Esophagus (tissue), 2 donors: ENCODE data around the gene LRRC4C. TPM values are rescaled to one million over a fixed set of nuclear protein-coding genes. Genes with fewer than 3 reads are reported as not detected.

Source experiments
- H3K27ac ChIP-seq, 2 donors: one replicate each; pipeline ENCODE4 v1.5.1; 2013; ENCODE audit warnings: low read depth in 2 of 2, mild to moderate bottlenecking in 2 of 2, inconsistent platforms in 1 of 2, low read length in 1 of 2, moderate library complexity in 1 of 2
- H3K27me3 ChIP-seq, 2 donors: one replicate each; pipeline ENCODE4 v1.6.1; 2013; ENCODE audit warnings: low read length in 2 of 2, control low read depth in 1 of 2, mild to moderate bottlenecking in 1 of 2; ENCODE audit not compliant: insufficient read depth in 2 of 2, control insufficient read depth in 1 of 2
- H3K36me3 ChIP-seq, 2 donors: one replicate each; pipeline ENCODE4 v1.6.1; 2013; ENCODE audit warnings: low read length in 1 of 2; ENCODE audit not compliant: control insufficient read depth in 2 of 2, insufficient read depth in 2 of 2
- H3K4me1 ChIP-seq, 2 donors: one replicate each; pipeline ENCODE4 v1.6.1; 2013; ENCODE audit warnings: low read length in 1 of 2; ENCODE audit not compliant: control insufficient read depth in 2 of 2, insufficient read depth in 2 of 2
- H3K4me3 ChIP-seq, 2 donors: one replicate each; pipeline ENCODE4 v1.5.1; 2013; ENCODE audit warnings: low read length in 2 of 2, mild to moderate bottlenecking in 2 of 2, low read depth in 1 of 2, moderate library complexity in 1 of 2
- H3K9me3 ChIP-seq, 2 donors: one replicate each; pipeline ENCODE4 v1.6.1; 2013; ENCODE audit warnings: mild to moderate bottlenecking in 2 of 2, low read depth in 1 of 2, low read length in 1 of 2, moderate library complexity in 1 of 2; ENCODE audit not compliant: control insufficient read depth in 2 of 2, insufficient read depth in 1 of 2
- WGBS, 2 donors: extraction: QIAGEN DNeasy Blood & Tissue Kit; methylation state at CpG; one replicate each; pipeline ENCODE4 v1.1.7; 2013; 5-methylcytosine and 5-hydroxymethylcytosine counted together
- polyA plus RNA-seq, 2 donors: library from polyadenylated mRNA; stranded (reverse); fragments of 200-250 nt; gene quantifications; one replicate each; pipeline ENCODE4 v1.2.3, GENCODE V29; 2013
- donor health status: healthy with polysubstance abuse.
- donor health status: Bipolar disorder and iron deficiency.

The LRRC4C gene
- polyA plus RNA-seq, 2 donors = 0.04 to 0.12 TPM

DNA sequence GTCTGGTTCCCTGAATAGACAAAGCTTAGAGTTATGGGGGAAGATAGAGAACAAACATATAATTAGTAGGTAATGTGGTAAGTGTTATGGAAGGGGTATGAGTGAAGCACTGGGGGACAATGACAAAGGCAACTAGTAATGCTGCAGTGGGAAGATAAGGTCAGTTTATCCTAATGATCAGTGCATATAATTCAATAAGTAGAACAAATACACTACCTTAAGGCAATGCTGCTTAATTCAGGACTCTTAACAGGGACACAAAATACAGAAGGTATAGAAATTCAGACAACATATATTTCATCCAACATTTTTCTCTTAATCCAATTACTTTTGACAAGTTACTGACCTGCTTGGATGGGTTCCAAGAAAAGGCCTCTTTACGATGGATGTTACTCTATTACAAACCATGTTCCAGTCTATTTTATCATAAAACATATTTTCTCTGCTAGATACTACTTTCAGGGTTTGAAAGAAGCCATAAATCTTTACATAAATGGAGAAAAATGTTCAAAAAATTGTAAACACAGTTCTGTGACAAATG lies 1186.2 kb downstream of the LRRC4C start:
- Histone ChIP-seq H3K27me3 (no peaks in the 10 kb centered on the region), H3K4me1 (no peaks in the 10 kb centered on the region), H3K9me3 (peaks cover 0 to 2% of the 10 kb centered on the region in 2 donors), H3K27ac (no peak overlapping the region), H3K4me3 (no peak overlapping the region), H3K36me3 (no peaks in the 10 kb centered on the region)
- 44 to 45% methylated on average over 1 of the region's 1 CpG for whole genome bisulfite sequencing, 2 donors

DNA sequence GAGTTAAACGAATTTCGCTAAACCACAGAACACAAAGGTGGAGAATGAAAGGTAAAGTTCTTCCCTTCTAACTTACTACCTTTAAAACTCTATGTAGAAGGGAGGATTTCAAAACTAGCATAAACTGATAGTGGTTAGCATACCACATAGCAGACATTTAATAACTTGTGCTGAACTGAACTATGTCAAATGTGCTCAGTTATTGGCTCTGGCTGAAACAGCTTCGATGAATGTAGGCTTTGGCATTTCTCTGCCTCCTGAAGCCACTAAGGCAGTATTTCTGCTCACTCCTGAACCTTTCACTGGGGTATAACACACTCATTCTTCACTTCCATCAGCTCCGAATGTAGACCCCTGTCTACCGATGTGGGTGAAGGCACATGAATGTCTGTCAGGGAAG lies 1188.1 kb downstream of the LRRC4C start:
- no peak overlapping the region for H3K4me3 ChIP-seq
- 83 to 92% methylated on average over 5 of the region's 5 CpGs for WGBS, 2 donors

DNA sequence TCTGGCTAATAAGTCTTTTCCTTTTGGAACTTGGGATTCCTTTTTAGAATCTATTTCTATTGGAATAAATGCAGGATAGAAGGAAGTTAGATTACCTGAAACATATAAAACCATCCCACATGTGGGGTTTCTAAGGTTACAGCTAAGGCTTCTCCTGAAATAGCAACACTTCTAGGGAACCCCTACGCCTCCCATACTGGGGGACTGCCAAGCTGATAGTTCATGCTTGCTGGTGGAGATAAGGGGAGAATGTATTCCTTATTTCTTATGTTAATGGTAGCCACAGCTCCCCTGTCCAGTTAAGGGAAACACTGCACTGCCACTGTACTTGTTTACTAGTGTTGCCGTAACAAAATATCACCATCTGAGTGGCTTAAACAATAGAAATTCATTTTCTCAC lies 1189.6 kb downstream of the LRRC4C start:
- H3K9me3 ChIP-seq = no peaks in the 10 kb centered on the region
- H3K27ac ChIP-seq = no peak overlapping the region
- H3K4me3 ChIP-seq = no peak overlapping the region
- WGBS, 2 donors = 74 to 76% methylated on average over 2 of the region's 2 CpGs
- H3K4me1 ChIP-seq = no peaks in the 10 kb centered on the region
- no peaks in the 10 kb centered on the region for H3K36me3 ChIP-seq
- no peaks in the 10 kb centered on the region for H3K27me3 ChIP-seq

More for the DNA sequence above, 1188.1 kb downstream of the LRRC4C start:
- Histone ChIP-seq H3K36me3 (no peaks in the 10 kb centered on the region), H3K4me1 (no peaks in the 10 kb centered on the region), H3K9me3 (no peaks in the 10 kb centered on the region), H3K27me3 (no peaks in the 10 kb centered on the region), H3K27ac (no peak overlapping the region)

DNA sequence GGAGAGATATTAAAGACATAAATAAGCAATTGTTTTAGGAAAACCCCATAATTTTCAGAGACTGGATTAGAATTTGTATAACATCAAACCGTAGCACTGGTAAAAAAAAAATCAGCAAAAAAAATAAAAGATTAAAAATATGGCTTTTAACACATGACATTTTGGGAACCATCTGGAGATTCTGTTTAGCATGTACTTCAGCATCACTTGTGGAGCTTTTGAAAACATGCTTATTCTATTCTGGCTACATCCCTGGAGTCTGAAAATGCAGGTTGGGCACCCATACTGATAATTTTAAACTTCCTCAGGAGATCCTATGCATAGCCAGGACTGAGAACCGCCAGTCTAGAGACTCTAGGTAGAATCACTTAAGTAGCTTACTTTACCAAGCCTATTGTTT lies 1190.9 kb downstream of the LRRC4C start:
- Histone ChIP-seq H3K27me3 (no peaks in the 10 kb centered on the region), H3K4me3 (no peak overlapping the region), H3K36me3 (no peaks in the 10 kb centered on the region), H3K9me3 (peaks cover 0 to under 1% of the 10 kb centered on the region in 2 donors), H3K4me1 (no peaks in the 10 kb centered on the region), H3K27ac (no peak overlapping the region)
- WGBS, 2 donors = 75 to 83% methylated on average over 2 of the region's 2 CpGs

DNA sequence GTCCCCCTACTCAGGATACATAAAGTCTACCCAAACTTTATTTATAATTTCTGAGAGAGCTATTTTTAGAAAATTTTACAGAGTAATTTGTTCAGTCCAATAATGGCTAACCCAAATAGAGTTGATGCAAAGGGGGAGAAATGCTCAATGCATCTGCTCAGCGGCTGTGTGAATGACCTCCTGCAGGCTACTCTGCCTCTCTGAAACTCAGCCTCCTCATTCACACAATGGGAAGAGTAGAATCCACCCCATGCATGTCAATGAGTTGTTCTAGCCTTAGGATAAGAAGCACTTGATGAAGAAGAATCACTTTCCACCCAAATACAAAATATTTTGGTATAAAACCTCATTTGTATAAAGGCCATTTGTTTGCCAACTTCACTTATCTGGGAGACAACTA lies 1204.0 kb downstream of the LRRC4C start:
- no peaks in the 10 kb centered on the region for H3K9me3 ChIP-seq
- WGBS, 2 donors = 52 to 71% methylated on average over 1 of the region's 1 CpG
- H3K4me1 ChIP-seq = no peaks in the 10 kb centered on the region
- no peak overlapping the region for H3K4me3 ChIP-seq
- no peak overlapping the region for H3K27ac ChIP-seq
- H3K27me3 ChIP-seq = no peaks in the 10 kb centered on the region
- no peaks in the 10 kb centered on the region for H3K36me3 ChIP-seq

DNA sequence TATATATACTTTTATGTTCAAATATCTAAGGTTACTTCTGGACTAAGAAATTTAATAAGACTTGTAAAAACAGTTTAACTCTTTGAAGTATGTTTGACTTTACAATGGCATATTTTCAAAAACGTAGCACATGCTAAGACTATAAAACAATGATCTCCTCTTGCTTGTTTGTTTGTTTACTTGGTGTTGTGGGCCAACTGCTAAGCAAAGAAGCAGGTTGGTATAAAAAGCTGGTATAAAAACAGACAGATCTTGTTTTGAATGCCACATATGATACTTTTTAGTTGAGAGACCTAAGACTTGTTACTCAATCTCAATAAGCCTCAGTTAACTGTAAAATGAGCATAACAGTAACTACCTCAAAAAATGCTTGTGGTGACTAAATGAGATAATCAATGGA lies 1206.3 kb downstream of the LRRC4C start:
- H3K4me1 ChIP-seq = no peaks in the 10 kb centered on the region
- H3K9me3 ChIP-seq = no peaks in the 10 kb centered on the region
- H3K4me3 ChIP-seq = no peak overlapping the region
- no peaks in the 10 kb centered on the region for H3K27me3 ChIP-seq
- WGBS, 2 donors = 53 to 63% methylated on average over 1 of the region's 1 CpG
- H3K36me3 ChIP-seq = no peaks in the 10 kb centered on the region
- no peak overlapping the region for H3K27ac ChIP-seq

DNA sequence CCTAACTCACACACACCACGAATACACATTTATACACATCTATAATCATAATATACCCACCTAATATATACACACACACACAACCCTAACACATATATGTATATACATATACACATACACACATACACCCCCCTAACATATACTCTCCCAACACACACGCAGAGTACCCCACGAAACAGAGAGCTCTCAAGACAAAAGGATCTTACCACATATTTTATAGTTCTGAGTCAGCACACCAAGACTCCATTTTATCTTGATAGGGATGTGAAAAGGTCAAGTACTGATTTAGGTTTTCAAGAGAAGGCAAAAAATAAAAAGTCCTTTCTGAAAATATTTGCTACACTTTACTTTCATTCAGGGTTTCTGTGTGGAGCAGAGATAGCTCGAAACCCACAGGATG lies 1207.2 kb downstream of the LRRC4C start:
- no peaks in the 10 kb centered on the region for H3K9me3 ChIP-seq
- 73 to 74% methylated on average over 4 of the region's 4 CpGs for WGBS, 2 donors
- no peaks in the 10 kb centered on the region for H3K4me1 ChIP-seq
- H3K4me3 ChIP-seq = no peak overlapping the region
- H3K36me3 ChIP-seq = no peaks in the 10 kb centered on the region
- no peaks in the 10 kb centered on the region for H3K27me3 ChIP-seq
- H3K27ac ChIP-seq = no peak overlapping the region

DNA sequence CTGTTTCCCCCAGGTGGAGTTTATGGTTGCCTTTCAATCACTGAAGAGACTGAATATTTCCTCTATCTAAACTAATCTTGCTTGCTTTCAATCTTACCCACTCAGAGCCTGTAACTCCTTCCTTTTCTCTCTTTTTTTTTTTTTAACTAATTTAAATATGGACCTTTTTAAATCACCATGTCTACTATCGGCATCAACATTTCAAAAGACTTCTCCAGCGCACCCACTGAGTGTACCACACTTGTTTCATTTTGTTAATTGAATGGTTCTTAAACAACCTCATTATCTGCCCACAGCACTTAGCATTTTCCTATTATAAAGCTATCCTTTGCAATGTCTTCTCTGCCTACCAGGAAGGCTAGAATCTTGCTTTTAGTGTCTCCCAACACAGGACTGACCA lies 1212.5 kb downstream of the LRRC4C start:
- WGBS, 2 donors = 38 to 42% methylated on average over 2 of the region's 2 CpGs
- Histone ChIP-seq H3K27me3 (no peaks in the 10 kb centered on the region), H3K4me3 (no peak overlapping the region), H3K36me3 (no peaks in the 10 kb centered on the region), H3K9me3 (no peaks in the 10 kb centered on the region), H3K4me1 (no peaks in the 10 kb centered on the region), H3K27ac (no peak overlapping the region)

DNA sequence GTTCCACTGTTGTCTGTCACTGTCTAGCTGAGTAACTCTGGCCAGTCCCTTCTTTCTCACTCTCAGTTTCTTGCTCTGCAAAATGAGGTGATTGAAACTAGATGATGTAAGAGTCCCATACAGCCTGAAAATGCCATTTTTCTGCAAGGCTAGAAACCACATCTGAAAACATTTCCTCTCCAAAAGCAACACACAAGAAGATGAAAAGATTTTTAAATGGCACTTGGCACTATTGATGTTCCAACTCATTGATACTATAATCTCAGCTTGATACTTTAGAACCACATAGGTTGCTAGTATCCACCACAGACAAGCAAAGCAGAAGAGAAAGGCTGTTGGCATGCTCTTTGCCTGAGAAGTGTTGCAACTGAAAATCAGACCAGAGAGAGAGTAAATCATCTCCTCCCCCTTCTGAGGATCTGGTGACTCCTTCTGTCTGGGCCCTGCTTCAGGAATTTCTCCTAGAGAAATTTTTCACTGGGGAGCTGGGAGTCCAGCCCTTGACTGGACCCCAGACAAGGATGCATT lies 1217.9 kb downstream of the LRRC4C start:
- Histone ChIP-seq H3K27me3 (no peaks in the 10 kb centered on the region), H3K4me3 (no peak overlapping the region), H3K27ac (no peak overlapping the region), H3K9me3 (no peaks in the 10 kb centered on the region), H3K4me1 (no peaks in the 10 kb centered on the region), H3K36me3 (no peaks in the 10 kb centered on the region)

DNA sequence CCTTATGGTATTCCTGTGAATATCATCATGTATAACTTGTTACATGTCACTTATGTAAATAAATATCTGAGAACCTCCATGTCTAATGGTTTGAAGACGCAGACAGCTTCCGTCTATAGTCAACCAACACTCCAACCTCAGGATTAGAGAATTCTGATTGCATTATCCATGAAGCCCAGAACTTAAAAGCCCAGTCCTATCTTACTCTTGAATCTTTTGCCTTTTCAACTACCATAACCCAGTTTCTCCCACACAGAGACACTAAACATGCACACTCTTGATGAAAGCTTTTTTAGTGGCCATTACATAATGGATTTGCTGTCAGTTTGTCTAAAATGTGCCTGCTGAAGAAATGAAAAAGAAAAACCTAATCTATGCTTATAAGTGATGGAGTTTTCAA lies 1219.2 kb downstream of the LRRC4C start:
- Histone ChIP-seq H3K9me3 (no peaks in the 10 kb centered on the region), H3K36me3 (no peaks in the 10 kb centered on the region), H3K27me3 (no peaks in the 10 kb centered on the region), H3K4me3 (no peak overlapping the region), H3K27ac (no peak overlapping the region), H3K4me1 (no peaks in the 10 kb centered on the region)
- 93 to 96% methylated on average over 2 of the region's 2 CpGs for WGBS, 2 donors
